GM18861 (cell line): Measurements from ENCODE around the gene MEIKIN.
"Not testable (repeated sequence)": the region's sequence is repeated elsewhere in the genome, so short reads cannot be mapped to it uniquely, and the experiment has no call there.

Experiments used
- ATAC-seq: cut with Tn5 transposase; IDR thresholded peaks from one replicate; pipeline ENCODE4 v1.9.1; 2021; ENCODE audit not compliant: unreplicated experiment

Gene MEIKIN

DNA sequence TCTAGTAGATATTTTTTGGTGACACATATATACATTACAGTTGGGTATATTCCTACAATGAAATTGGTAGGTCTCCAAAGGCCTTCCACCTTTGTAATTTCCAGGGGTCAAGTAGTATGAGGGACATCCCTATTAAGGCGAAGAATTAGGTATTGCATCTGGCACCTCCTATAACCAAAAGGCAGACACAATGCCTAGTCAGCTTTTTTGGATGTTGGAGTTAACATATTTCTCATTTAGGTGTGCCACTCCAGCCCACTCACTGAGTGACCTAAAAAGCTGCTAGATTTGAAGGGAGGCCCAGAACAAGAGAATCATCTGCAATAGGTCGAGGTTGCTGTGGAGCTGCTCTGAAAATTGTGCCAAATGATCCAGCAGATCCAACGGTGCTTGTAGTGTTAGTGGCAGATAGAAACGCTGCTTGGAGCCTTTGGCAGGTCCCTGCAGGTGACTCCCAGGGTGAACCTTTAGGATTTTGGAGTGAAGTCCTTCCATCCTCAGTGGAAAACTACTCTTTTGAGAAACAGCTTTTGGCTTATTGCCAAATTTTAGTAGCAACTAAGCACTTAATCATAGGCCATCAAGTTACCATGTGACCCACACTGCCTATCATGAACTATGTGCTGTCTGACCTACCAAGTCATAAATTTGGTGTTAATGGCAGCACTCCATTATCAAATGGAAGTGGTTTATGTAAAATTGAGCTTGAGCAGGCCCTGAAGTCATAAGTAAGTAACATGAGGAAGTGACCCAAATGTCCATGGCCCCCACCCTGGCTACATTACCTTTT is 132.9 kb downstream of the MEIKIN start:
- ATAC-seq, result no peak

- peak; percentile 49 for ATAC-seq
These were observed 134.8 kb downstream of the MEIKIN start for GRCh38 chr5:131810510-131811249.

DNA sequence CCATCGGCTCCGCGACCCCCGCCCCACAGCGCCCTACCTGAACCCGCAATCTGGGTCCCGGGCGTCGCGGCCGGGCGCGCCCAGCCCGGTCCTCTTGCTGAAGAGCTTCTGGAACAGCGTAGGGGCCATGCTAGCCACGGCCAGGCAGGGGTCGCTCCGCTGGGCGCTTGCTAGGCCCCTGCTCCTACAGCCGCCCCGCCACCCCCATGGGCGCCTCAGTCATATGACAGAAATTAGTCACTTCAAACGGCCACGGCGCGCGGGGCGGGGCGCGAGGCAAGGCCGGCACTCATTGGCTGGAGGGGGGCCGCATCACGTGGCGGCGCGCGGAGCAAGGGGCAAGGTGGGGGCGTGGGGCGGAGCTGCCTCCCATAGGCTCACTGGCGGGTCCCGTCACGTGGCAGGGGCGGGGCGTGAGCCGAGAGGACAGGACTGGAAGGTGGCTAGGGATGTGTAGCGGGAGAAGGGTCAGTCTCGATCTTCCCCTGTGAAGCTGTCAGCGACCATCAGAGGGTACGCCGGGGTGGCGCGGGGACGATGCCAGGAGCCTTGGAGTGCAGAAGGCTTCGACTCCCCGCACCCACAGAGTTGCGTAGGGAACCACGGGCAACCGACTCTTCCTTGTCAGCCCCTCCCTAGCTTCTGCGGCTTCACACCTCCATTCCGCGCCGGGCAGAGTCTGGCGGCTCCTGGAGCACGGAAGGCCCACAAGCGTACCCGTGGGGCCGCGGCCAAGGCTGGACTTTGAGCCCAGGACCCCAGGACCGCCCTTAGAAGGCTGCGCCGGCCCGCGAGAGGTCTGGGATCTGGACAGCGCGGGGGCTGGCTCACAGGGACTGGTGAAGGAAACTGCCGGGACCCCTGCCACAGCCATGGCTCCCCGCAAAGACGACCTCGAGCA is 148.4 kb downstream of the MEIKIN start, which contains the start of gene FNIP1:
Gene FNIP1, minus strand, starts transcription at position 225 of the 901 bp plus-strand sequence. Its CDS starts 96 bp downstream, at position 129.
- peak; percentile 88 for ATAC-seq

GRCh38 chr5:131795879-131796792 is 149.3 kb downstream of the MEIKIN start:
- peak; percentile 8 for ATAC-seq

DNA sequence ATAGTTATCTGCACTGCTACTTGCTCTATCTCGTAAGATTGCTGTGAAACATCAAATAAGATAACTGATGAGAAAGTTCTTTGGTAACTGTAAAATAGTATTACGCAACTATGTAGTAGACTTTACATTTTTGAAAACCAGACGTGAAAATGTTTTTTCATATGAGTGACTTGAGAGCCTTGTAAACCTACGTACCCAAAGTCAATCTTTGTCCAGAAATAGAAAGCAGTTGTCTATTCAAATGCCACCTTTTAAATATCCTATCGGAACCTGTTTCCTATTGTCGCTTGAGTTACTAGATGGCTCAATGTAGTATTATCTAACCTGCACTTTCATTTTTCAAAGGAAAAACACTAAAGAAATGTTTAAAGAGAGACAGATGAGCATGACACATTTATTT is 150.2 kb downstream of the MEIKIN start:
- no peak for ATAC-seq

- ATAC-seq, result no peak
These were observed 150.9 kb downstream of the MEIKIN start for GRCh38 chr5:131794586-131794985.

GRCh38 chr5:131792896-131793295 is 152.6 kb downstream of the MEIKIN start:
- ATAC-seq, result no peak

GRCh38 chr5:131791866-131792265 is 153.6 kb downstream of the MEIKIN start:
- ATAC-seq, result no peak

DNA sequence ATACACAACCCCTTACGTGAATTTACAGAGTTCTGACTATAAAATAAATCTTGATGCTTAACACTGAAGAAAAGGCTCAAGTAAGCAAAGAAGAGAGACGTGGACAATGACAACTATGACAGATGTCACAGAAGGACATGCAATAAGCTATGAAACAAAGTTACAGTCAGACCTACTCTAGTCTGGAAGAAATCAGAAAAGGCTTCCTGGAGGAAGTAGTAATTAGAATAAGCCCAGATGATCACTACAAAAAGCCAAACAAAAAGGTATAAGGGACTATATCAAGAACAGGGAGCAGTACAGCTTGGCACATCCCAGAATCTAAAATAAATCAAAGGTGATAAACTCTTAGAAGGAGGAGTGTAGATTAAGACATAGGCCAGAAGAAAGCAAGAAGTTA is 154.9 kb downstream of the MEIKIN start:
- no peak for ATAC-seq

DNA sequence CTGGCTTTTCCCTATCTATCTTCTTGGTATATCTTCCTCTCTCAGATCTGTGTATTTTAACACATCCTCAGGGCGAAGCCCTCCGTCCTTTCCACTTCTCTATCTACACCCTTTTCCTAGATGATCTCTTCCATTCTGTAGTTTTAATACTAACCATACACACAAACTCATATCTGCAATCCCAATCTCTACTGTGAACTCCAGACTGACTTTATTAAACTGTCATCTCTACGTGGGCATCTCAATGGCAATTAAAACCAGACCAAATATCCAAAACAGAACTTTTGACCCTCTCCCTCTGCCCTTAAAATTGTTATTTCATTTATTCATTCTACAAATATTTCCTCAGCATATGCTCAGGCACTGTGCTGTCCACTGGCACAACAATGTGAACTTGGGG is 155.7 kb downstream of the MEIKIN start:
- ATAC-seq, result no peak

- ATAC-seq, result no peak
These were observed 157.7 kb downstream of the MEIKIN start for GRCh38 chr5:131787736-131788135.

- ATAC-seq, result no peak
These were observed 158.4 kb downstream of the MEIKIN start for GRCh38 chr5:131786900-131787692.

- ATAC-seq, result no peak
These were observed 159.4 kb downstream of the MEIKIN start for GRCh38 chr5:131786036-131786435.

GRCh38 chr5:131783874-131784273 is 161.6 kb downstream of the MEIKIN start:
- ATAC-seq, result no peak

DNA sequence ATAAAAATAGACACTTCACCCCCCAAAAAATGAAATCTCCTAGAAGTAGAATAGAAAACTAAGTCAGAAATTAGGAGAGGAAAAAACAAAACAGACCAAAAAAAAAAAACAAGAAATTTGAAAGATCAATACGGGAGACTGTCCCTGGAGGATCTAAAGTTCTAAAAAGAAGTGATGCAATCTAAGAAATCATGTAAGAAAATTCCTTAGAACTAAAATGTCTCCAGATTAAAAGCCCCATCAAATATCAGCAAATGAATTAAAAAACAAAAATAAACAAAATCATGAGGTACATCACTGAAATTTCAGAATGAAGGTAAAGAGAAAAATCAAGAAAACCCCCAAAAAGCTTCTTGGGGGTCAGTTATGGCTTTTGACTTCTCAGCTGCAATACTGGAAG is 162.1 kb downstream of the MEIKIN start:
- ATAC-seq, result no peak

- no peak for ATAC-seq
These were observed 162.7 kb downstream of the MEIKIN start for GRCh38 chr5:131782717-131783116.

- not testable (repeated sequence) for ATAC-seq
These were observed 167.3 kb downstream of the MEIKIN start for GRCh38 chr5:131778141-131778540.

DNA sequence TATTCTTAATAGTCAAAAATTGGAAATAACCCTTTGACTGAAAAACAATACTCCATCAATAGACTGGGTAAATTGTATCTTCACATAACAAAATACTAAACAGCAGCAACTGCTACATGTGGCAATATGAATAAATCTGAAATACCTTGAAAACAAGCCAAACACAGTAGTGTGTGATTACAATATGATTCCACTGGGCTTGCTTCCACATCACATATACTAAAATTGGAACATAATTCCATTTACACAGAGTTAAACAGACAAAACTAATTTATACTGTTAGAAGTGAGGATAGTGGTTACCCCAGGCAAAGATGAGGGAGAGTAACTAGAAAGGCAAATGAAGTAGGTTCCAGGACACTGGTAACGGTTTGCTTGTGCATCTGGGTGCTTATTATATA is 169.0 kb downstream of the MEIKIN start:
- no peak for ATAC-seq

GRCh38 chr5:131774652-131775367 is 170.7 kb downstream of the MEIKIN start:
- ATAC-seq, result no peak
